GM19043 (cell line): ENCODE data around the gene ZNF175.

Experiments used
- ATAC-seq: cut with Tn5 transposase; IDR thresholded peaks from one replicate; pipeline ENCODE4 v1.9.1; 2021; ENCODE audit warnings: low read depth; ENCODE audit not compliant: unreplicated experiment

ZNF175 gene

DNA sequence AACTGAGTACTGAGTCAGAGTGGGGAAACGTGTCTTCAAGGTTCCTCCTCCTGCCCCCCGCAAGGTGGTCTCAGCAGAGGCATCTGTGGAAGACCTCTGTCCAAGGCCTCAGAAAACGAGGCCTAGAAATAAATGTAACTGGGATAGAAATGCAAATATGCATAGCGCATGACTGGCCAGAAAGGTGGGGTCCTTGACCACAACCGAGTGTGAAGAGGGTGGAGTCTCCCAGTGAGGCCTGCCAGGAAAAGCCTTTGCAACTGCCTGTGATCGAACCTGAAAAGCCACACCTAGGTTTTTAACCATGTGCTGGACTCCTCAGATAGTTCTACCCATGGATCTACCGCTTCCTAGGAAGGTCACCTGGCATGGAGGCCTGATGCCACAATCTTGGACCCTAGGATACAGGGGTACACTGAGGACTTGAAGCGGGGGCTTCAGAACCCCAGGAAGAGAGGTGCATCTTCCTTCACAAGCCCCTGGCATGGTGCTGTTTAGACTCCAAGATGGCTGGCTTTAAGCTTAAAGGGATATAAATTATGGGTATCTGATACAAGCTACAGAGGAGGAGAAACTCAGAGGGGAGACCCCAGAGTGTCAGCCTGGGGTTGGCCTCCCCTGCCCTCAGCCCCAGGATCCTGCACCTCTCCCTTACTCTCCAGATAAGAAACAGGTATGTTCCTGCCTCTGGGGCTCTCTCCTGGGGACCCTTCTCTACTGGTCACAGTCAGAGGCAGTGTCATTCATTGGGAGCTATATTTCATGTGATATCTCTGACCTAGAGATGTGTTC, 21.4 kb upstream of the ZNF175 start:
- no peak for ATAC-seq

DNA sequence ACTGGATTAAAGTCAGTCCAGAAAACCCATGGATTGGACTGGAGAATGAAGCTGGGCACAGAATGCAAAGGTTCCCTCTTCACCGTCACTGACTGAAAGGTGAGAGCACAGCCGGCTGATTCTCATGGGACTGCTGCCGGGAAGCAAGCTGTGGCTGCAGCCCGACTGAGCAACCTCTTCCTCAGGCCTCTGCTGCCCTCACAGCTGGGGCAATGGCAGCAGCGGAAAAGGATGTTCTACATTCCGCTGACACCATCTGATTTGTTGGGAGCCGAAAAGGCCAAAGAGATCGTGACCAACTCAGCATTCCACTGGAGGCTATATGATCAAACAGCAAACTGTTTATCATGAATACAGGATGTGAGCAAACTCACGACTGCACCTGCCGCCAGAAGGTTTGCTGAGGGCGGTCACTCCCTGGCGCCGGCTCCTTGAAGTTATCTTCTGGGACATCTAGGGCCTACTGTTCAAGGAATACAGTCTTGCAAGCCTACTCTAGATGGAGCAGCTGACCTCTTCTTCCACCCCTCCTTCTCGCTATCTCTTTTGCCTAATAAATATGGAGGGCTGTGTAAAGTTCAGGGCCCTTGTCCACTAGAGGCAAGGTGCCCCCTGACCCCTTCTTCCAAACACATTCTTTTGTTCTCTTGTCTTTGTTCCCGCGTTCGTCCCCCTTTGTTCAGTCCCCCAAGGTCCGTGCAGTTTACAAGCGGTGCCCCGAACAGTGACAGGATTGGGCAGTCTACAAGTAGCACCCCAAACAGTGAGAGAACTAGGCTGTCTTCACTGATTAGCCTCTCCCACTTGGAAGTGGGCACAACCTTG, 20.0 kb upstream of the ZNF175 start:
- no peak for ATAC-seq

DNA sequence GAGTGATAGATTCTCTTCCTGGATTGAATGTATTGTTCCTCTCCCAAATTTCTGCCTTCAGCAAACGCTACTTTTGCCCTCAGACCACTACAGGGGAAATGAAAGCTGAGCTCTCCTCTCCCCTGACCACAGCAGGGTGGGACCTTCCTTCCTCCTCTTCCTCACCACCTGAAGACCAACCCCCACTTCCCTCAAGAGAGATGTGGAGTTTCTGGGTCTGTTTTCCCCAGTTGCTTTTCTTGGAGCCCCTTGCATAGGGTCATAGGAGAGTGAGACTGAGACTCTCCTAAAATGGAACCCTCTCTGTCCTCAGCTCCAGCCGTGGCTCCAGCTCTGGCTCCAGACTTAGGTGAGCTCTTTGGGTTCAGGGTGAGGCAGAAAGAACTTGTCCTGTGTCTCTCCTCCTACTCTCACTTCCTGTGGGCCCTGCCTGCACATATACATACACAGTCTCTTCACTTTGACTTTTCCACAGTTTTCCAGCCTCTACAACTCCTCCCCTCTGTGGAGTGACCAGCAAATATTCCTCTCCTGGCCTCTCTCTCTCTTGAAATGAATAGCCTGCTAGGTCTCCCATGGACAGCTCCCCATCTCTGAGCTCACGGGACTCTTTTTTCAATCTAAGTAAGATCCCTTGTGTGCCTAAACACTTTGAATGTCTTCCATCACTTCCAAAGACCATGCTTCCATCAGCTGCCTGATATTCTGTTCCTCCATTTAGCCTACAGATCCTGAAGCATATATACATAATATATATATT, 19.2 kb upstream of the ZNF175 start:
- no peak for ATAC-seq

DNA sequence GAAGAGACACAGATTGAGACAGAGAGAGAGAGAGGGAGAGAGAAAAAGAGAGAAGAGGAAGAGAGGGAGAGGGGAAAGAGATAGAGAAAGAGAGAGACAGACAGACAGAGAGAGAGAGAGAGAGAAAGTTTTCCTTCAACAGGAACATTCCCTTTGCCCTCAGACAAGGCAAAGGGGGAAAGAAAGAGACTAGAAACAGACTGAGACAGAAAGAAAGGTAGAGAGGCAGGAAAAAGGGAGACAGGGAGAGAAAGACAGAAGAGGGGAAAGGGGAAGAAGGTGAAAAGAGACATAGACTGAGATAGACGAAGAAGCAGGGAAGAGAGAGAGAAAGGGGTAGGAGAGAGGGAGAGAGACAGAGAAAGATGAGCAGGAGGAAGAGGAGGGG, 18.5 kb upstream of the ZNF175 start:
- no peak for ATAC-seq

DNA sequence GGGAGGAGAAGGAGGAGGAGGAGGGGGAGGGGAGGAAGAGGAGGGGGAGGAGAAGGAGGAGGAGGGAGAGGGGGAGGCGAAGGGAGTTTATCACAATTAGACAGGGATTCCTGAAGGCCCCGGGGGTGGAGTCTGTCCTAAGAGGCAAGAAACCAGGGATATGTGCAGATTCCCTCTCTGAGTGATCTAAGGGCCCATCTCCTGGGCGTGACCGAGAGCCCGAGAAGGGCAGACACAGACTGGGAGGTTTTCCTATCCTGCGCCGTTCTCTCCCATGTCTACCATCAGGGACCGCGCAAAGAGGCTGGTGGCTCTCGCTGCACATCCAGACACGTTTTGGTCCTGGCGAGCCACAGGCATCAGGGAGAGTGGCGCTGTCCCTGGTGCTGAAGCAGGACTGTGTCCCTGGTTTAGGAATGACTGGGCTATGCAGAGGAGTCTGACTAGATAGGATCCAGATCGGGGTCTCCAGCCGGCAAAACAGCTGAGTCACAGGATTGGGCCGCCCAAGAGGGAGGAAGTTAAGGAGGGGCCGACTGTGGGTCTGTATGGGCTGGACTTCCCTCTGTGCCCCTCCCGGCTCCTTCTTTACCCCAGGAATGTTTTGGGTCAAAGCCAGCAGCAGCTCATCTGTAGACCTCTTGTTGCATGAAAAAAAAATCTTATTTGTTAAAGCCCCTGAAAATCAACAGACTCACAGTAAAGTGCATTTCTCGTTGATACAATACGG, 17.9 kb upstream of the ZNF175 start:
- ATAC-seq = no peak

DNA sequence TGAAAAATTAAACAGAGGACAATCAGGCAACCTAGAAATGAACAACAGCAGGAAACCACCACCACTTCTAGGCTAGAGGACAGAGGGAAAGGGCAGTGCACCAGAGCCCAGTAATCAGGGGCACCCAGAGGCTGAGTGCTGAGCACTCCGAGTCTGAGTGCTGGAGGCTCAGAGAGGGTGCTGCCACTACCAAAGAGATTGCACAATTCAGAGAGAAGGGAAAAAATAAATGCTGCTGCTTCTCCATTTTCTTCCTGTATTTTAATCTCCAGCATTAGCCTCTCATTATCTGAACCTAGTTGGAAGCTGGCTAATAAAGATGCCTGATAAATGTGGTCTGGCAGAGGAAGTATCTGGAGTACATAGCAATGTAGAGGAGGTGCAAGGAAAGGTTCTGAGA, 11.8 kb upstream of the ZNF175 start:
- ATAC-seq = no peak

DNA sequence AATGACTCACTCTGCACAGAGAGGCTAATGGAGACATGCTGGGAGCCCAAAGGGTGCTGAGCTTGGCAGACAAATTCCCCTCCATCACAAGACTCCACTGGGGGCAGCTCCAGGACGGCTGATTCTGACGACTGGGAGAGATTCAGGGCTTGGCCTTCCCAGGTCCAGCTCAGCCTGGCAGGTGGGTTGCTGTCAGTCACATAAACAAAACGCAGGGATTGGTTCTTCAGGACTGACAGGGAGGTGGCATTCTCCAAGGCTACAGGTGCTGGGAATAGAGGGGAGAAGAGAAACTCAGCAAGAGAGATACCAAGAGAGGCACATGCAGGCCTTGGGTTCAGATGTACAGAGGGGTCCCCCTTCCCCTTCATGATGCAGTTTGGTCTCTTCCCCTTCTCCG, 10.7 kb upstream of the ZNF175 start:
- ATAC-seq = no peak

DNA sequence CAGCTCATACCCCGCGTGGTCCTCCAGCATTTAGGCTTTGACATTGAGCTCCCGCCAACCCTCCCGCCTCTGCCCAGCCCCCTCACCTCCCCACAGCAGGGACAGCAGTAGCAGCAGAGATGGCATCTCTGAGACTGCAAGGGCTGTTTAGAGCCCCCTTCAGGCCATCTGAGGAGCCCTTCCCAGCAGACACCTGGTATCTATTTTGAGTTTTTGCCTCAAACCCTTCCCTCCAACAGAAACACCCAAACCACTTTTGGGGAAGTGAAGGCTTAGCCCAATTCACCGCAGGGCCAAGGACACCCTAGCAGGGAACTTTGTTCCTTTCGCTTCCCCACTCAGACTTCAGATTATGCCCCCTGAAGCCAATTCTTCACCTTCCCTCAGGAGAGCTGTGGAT, 6.3 kb upstream of the ZNF175 start:
- no peak for ATAC-seq

DNA sequence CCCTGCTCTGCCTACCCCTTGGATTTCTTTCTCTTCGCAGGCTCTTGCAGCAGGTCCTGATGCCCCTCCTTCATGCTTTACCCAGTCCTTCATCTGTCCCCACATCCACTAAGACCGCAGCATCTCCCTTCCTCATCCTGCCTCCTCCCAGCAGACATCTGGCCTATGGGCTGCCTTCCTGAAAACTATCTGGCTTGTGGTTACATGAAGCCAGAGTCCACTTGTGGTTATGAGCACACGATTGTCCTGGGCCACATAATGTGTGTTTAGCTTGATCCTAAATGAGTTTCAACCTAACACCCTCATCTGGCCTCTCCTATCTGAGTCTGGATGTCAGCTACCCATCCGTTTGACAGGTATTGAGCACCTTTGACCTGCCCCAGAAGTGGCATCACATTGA, 5.5 kb upstream of the ZNF175 start:
- no peak for ATAC-seq

DNA sequence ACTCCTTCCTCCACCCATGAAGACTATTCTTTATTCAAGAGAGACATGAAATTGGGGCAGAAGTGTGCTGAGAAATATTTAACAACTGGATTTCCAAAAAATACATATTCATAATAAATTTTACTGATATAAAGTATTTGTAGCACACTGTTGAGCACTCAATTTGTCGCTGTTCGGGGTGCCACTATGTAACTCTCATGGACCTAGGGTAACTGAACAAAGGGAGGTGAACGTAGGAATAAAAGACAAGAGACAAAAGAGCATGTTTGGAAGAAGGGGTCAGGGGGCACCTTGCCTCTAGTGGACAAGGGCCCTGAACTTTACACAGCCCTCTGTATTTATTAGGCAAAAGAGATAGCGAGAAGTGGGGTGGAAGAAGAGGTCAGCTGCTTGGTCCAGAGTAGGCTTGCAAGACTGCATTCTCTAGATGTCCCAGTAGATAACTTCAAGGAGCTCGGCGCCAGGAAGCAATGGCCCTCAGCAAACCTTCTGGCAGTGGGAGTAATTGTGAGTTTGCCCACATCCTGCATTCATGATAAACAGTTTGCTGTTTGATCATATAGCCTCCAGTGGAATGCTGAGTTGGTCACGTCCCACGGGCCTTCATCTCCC, 4.5 kb upstream of the ZNF175 start:
- no peak for ATAC-seq

DNA sequence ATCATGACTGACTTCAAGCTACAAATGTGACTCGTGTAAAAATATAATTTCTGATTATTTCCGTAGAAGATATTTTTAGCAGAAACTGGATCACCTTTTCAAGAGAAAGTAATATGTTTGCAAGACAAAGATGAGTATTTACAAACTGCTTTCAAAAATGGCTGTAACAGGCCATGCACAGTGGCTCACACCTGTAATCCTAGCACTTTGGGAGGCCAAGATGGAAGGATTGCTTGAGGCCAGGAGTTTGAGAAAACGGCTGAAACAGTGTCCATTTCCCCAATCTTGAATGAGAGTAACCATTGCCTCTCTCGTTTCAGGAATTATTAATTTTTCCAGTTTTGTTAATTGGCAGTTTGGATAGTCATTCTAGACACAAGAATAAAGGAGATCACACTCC, 3.5 kb upstream of the ZNF175 start:
- no peak for ATAC-seq

DNA sequence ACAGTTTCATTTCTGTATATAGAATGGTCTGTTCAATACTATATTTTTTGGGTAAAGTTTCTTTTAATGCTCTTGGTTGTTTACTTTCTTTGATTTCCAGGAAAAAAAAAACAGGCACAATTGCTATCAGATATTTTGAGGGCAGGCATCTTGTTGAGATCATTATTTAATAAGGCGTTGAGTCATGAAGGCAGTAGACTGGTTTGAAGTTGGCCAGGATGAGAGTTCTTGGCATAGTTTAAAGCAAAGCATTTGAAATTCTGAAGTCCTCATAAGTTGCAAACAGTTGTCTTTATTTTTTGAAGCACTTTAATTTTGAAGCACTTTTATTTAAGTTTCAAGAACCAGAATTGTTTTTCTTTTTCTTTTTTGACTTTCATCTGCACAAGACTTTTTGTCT, 2.6 kb upstream of the ZNF175 start:
- no peak for ATAC-seq

DNA sequence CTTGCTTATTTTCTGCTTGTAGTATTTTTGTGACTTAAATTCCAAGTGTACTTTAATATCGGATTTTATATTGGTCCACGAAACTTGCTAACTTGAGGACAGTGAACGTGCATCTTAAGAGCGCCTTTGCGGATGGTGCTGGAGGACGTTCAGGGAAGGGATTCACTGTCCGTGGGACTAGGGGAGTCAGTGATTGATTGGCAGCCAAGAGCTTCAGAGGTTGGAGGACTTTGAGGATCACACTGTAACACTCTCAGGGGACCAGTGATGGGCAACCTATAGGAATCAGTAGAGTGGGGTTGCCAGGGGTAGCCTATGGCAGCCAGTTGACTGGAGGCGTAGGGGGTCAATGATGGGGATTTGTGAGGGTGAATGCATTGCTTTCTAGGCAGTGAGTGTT, 516 bp downstream of the ZNF175 start:
- no peak for ATAC-seq

DNA sequence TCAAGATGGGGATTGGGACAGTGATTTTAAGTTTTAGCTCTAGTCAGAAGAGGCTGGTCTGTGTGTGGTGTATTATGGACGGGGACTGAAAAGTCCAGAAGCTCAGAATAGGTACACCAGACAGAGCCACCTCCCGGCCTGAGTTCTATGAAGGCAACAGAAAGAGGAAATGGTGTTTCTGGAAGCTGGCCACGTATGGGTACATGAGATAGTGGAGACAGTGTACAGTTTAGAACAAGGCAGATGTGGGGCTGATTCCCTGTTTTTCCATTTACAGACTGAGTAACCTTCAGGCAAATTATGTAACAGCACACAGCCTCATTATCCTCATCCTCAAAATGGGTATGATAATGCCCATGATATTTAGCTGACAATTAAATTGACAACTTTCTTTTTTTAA, 1.3 kb downstream of the ZNF175 start:
- ATAC-seq = no peak

DNA sequence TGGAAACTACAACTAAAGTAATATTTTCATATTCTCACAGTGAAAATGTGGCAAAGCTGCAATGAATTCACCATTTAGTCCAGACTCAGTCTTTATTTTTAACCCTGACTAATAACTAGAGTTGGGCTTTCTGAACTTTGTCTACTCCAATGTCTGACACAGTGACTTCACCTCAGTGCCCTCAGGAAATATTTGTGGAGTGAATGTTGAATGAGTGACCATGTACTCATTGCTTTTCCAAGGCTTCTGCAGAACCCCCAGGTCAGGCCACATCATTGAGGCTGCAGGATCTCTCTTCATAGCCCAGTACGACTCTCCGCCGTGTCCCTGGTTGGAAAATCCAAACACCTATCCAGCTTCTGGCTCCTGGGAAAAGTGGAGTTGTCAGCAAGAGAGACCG, 1.8 kb downstream of the ZNF175 start:
- no peak for ATAC-seq

DNA sequence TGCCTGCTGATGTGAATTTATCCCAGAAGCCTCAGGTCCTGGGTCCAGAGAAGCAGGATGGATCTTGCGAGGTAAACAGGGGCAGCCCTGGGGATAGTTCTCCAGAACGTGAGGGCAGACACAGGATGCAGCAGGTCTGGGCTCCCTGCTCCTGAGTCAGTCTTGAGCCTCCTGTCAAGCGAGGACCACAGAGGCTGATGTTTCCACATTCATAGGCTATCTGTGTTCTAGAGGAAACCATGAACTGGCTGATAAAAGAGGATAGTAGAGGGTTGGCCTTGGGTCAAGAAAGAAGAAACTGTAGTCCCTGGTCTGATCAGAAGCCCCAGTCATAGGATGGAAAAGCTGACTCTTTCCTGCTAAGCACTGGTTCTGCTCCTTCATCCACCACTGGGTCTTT, 2.2 kb downstream of the ZNF175 start:
- ATAC-seq = no peak

DNA sequence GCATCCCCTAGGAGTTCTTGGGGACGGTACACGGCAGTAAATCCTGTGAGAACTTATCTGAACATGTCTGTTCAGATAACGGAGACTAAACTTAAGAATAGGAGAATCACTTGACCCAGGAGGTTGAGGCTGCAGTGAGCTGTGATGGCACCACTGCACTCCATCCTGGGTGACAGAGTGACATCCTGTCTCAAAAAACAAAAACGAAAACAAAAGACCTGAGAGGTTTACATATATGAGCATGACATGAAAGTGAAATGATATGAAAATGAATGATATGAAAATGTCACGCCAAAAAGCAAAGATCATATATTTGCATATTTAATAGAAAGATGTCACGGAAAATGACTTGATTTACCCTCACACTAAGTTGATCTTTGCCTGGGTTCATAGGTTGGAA, 5.8 kb downstream of the ZNF175 start:
- no peak for ATAC-seq

DNA sequence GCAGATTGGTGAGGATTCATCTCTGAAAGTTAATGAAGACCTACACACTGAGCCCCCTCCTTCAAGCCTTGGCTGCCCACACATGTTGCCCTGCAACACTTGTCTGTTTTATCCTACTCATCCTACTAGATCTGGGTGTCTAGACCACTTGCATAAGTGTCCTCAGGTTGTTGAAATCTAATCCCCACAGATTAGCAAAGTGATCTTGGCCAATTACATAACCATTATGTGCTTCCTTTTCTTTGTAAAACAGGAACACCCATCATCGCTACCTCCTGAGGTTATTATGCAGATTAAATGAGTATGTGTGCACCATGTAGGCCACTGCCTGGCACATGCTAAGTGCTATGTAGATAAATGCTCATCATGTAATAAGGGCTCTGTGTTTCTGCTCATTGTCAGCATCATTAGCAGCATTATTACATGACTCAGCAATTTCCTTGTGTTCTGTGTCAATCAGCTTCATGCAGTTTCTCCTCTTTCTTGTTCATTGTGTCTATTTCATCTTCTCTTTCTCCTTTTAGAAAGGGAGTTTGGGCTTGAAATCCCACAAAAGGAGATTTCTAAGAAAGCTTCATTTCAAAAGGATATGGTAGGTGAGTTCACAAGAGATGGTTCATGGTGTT, 15.1 kb downstream of the ZNF175 start:
- no peak for ATAC-seq

DNA sequence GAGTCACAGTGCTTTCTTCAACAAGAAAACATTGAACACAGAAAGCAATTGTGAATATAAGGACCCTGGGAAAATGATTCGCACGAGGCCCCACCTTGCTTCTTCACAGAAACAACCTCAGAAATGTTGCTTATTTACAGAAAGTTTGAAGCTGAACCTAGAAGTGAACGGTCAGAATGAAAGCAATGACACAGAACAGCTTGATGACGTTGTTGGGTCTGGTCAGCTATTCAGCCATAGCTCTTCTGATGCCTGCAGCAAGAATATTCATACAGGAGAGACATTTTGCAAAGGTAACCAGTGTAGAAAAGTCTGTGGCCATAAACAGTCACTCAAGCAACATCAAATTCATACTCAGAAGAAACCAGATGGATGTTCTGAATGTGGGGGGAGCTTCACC, 15.7 kb downstream of the ZNF175 start:
- ATAC-seq = no peak
